Measurements from ENCODE around the gene BET1L.

DNA sequence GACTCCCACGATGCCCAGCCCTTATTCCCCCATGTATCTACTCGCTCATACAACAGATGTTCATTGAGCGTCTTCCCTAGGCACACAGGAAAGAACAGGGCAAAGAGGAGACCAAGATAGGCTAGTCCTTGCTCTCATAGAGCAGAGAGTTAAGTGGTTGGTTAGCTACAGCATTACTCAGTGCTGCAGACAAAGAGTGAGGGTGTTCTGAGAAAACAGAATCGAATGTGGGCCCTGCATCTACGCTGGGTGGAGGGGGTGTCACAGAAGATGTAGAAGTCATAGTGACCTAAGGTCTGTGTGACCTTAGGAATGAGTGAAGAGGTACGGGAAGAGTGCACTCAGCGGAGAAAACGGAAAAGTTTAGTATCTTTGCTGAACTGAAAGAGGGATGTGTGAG is 41.9 kb upstream of the BET1L start:
- TF ChIP-seq POLR2AphosphoS5 (IDR thresholded peaks at IDR 0.05; ENCODE audit: low read depth, low read length) = no peak; the same call in 1 of the 2 replicates
- no peak for TF ChIP-seq TAF1 (IDR thresholded peaks at IDR 0.05; ENCODE audit: borderline replicate concordance, insufficient read depth, low read length)

Data from PFSK-1 (cell line).